Islet precursor cell (in vitro differentiated cells): Measurements from ENCODE around the gene FDX2.
A peak's percentile ranks its signal among the peaks of the same experiment; 100 is the strongest.

Experiments
- DNase-seq: peaks from one replicate; pipeline ENCODE4 v3.0.0-alpha.2; 2018

Gene FDX2

GRCh38 chr19:10299545-10300458 is 16.0 kb downstream of the FDX2 start:
- peak; percentile 38 for DNase-seq

- no peak for DNase-seq
Observed at GRCh38 chr19:10295847-10296591, 19.8 kb downstream of the FDX2 start.

GRCh38 chr19:10295305-10295846 is 20.4 kb downstream of the FDX2 start:
- DNase-seq, result no peak

GRCh38 chr19:10294368-10294697 is 21.5 kb downstream of the FDX2 start:
- peak; percentile 80 for DNase-seq

GRCh38 chr19:10293637-10294367 is 22.0 kb downstream of the FDX2 start:
- DNase-seq, result no peak

GRCh38 chr19:10292789-10293636 is 22.8 kb downstream of the FDX2 start:
- DNase-seq, result no peak

- DNase-seq, result peak; percentile 84
Observed at GRCh38 chr19:10292206-10292788, 23.5 kb downstream of the FDX2 start.

- no peak for DNase-seq
Observed at GRCh38 chr19:10291554-10292205, 24.1 kb downstream of the FDX2 start.

- DNase-seq, result no peak
Observed at GRCh38 chr19:10290876-10291553, 24.8 kb downstream of the FDX2 start.

- DNase-seq, result no peak
Observed at GRCh38 chr19:10290357-10290875, 25.4 kb downstream of the FDX2 start.

- DNase-seq, result no peak
Observed at GRCh38 chr19:10289836-10290356, 25.9 kb downstream of the FDX2 start, which contains the start of gene ICAM5. ICAM5 (plus strand) TSS chr19:10289952; CDS start chr19:10290044, 92 bp downstream.

GRCh38 chr19:10289167-10289835 is 26.5 kb downstream of the FDX2 start:
- no peak for DNase-seq

GRCh38 chr19:10288662-10289166 is 27.1 kb downstream of the FDX2 start:
- peak; percentile 79 for DNase-seq

- no peak for DNase-seq
Observed at GRCh38 chr19:10286803-10287737, 28.7 kb downstream of the FDX2 start, which contains the start of gene ICAM4. ICAM4 (plus strand) TSS chr19:10286955; CDS start chr19:10287013, 58 bp downstream.

- DNase-seq, result no peak
Observed at GRCh38 chr19:10285393-10285792, 30.4 kb downstream of the FDX2 start.

GRCh38 chr19:10284960-10285278 is 30.9 kb downstream of the FDX2 start:
- DNase-seq, result no peak

- no peak for DNase-seq
Observed at GRCh38 chr19:10284065-10284959, 31.5 kb downstream of the FDX2 start.
